ENCODE data around the gene ANKRD29.

ANKRD29 gene

GRCh38 chr18:23671564-23671963, 8.9 kb upstream of the ANKRD29 start:
- TF ChIP-seq ZFX (IDR thresholded peaks at IDR 0.05; ENCODE audit: borderline replicate concordance): no peak
- TF ChIP-seq CTCF (IDR thresholded peaks at IDR 0.05): no peak
- no peak overlapping the region for H3K27ac ChIP-seq

- TF ChIP-seq CTCF (IDR thresholded peaks at IDR 0.05): no peak
- no peak for TF ChIP-seq ZFX (IDR thresholded peaks at IDR 0.05; ENCODE audit: borderline replicate concordance)
- no peak overlapping the region for H3K27ac ChIP-seq
Measured at GRCh38 chr18:23669804-23670405, 7.2 kb upstream of the ANKRD29 start.

- TF ChIP-seq CTCF (IDR thresholded peaks at IDR 0.05) (no peak), ZFX (IDR thresholded peaks at IDR 0.05; ENCODE audit: borderline replicate concordance) (no peak)
- H3K27ac ChIP-seq: no peak overlapping the region
Measured at GRCh38 chr18:23669202-23669766, 6.6 kb upstream of the ANKRD29 start.

GRCh38 chr18:23668731-23669130, 6.0 kb upstream of the ANKRD29 start:
- H3K27ac ChIP-seq: no peak overlapping the region
- no peak for TF ChIP-seq ZFX (IDR thresholded peaks at IDR 0.05; ENCODE audit: borderline replicate concordance)
- no peak for TF ChIP-seq CTCF (IDR thresholded peaks at IDR 0.05)

- no peak overlapping the region for H3K27ac ChIP-seq
- TF ChIP-seq ZFX (IDR thresholded peaks at IDR 0.05; ENCODE audit: borderline replicate concordance) (no peak), CTCF (IDR thresholded peaks at IDR 0.05) (no peak)
Measured at GRCh38 chr18:23667114-23667513, 4.4 kb upstream of the ANKRD29 start.

- TF ChIP-seq CTCF (IDR thresholded peaks at IDR 0.05) (no peak), ZFX (IDR thresholded peaks at IDR 0.05; ENCODE audit: borderline replicate concordance) (no peak)
- no peak overlapping the region for H3K27ac ChIP-seq
Measured at GRCh38 chr18:23664674-23665073, 2.0 kb upstream of the ANKRD29 start.

GRCh38 chr18:23661735-23662308, 889 bp downstream of the ANKRD29 start:
- TF ChIP-seq CTCF (IDR thresholded peaks at IDR 0.05) (no peak), ZFX (IDR thresholded peaks at IDR 0.05; ENCODE audit: borderline replicate concordance) (no peak)
- H3K27ac ChIP-seq: no peak overlapping the region

All from 22Rv1 (cell line).